HUES6 (cell line): ENCODE data around the gene ANKUB1.

Source experiments
- H3K27ac ChIP-seq: 2 replicates; pipeline ENCODE4 v1.7.0; 2013; ENCODE audit warnings: low read depth, mild to moderate bottlenecking, low read length, inconsistent platforms
- H3K27me3 ChIP-seq: 2 replicates; pipeline ENCODE4 v1.6.1; 2013; ENCODE audit warnings: low read length; ENCODE audit not compliant: control insufficient read depth, insufficient read depth
- H3K36me3 ChIP-seq: 2 replicates; pipeline ENCODE4 v1.6.1; 2013; ENCODE audit warnings: low read length; ENCODE audit not compliant: control insufficient read depth, insufficient read depth
- H3K4me1 ChIP-seq: 2 replicates; pipeline ENCODE4 v1.6.1; 2013; ENCODE audit warnings: low read length; ENCODE audit not compliant: control insufficient read depth, insufficient read depth
- H3K4me3 ChIP-seq: 2 replicates; pipeline ENCODE4 v1.5.1; 2013; ENCODE audit warnings: low read depth, low read length
- H3K9ac ChIP-seq: one replicate; pipeline ENCODE4 v1.6.1; 2013; ENCODE audit warnings: mild to moderate bottlenecking, low read length
- H3K9me3 ChIP-seq: 2 replicates; pipeline ENCODE4 v1.6.1; 2013; ENCODE audit warnings: low read depth, low read length; ENCODE audit not compliant: control insufficient read depth, insufficient read depth

Gene ANKUB1

GRCh38 chr3:149809699-149810098 is 17.3 kb upstream of the ANKUB1 start:
- Histone ChIP-seq H3K4me3 (no peak overlapping the region), H3K9me3 (no peaks in the 10 kb centered on the region), H3K27me3 (no peaks in the 10 kb centered on the region), H3K9ac (no peak overlapping the region), H3K27ac (no peak overlapping the region), H3K4me1 (peaks cover 12% of the 10 kb centered on the region), H3K36me3 (no peaks in the 10 kb centered on the region)

- no peak overlapping the region for H3K27ac ChIP-seq
- no peak overlapping the region for H3K4me3 ChIP-seq
- H3K36me3 ChIP-seq = no peaks in the 10 kb centered on the region
- peaks cover 5% of the 10 kb centered on the region; the same call in 1 of the 2 replicates for H3K4me1 ChIP-seq
- H3K9me3 ChIP-seq = no peaks in the 10 kb centered on the region
- H3K27me3 ChIP-seq = no peaks in the 10 kb centered on the region
- H3K9ac ChIP-seq = no peak overlapping the region
These were observed 16.0 kb upstream of the ANKUB1 start for GRCh38 chr3:149808209-149808829.

- Histone ChIP-seq H3K9me3 (no peaks in the 10 kb centered on the region; the same call in 1 of the 2 replicates), H3K4me3 (no peak overlapping the region), H3K27me3 (no peaks in the 10 kb centered on the region), H3K4me1 (no peaks in the 10 kb centered on the region), H3K9ac (no peak overlapping the region), H3K36me3 (no peaks in the 10 kb centered on the region), H3K27ac (no peak overlapping the region)
These were observed 13.9 kb upstream of the ANKUB1 start for GRCh38 chr3:149806171-149806778.

GRCh38 chr3:149801639-149802038 is 9.3 kb upstream of the ANKUB1 start:
- no peak overlapping the region for H3K4me3 ChIP-seq
- H3K36me3 ChIP-seq = no peaks in the 10 kb centered on the region
- no peaks in the 10 kb centered on the region for H3K4me1 ChIP-seq
- no peak overlapping the region for H3K27ac ChIP-seq
- no peaks in the 10 kb centered on the region; the same call in 1 of the 2 replicates for H3K9me3 ChIP-seq
- H3K9ac ChIP-seq = no peak overlapping the region
- no peaks in the 10 kb centered on the region for H3K27me3 ChIP-seq

GRCh38 chr3:149801195-149801594 is 8.8 kb upstream of the ANKUB1 start:
- no peak overlapping the region for H3K4me3 ChIP-seq
- H3K36me3 ChIP-seq = no peaks in the 10 kb centered on the region
- H3K9ac ChIP-seq = no peak overlapping the region
- no peaks in the 10 kb centered on the region for H3K4me1 ChIP-seq
- H3K9me3 ChIP-seq = no peaks in the 10 kb centered on the region; the same call in 1 of the 2 replicates
- H3K27ac ChIP-seq = no peak overlapping the region
- H3K27me3 ChIP-seq = no peaks in the 10 kb centered on the region

- Histone ChIP-seq H3K9me3 (no peaks in the 10 kb centered on the region; the same call in 1 of the 2 replicates), H3K4me1 (no peaks in the 10 kb centered on the region), H3K27me3 (no peaks in the 10 kb centered on the region), H3K9ac (no peak overlapping the region), H3K27ac (no peak overlapping the region), H3K36me3 (no peaks in the 10 kb centered on the region), H3K4me3 (no peak overlapping the region)
These were observed 8.3 kb upstream of the ANKUB1 start for GRCh38 chr3:149800693-149801092.

GRCh38 chr3:149796026-149796425 is 3.7 kb upstream of the ANKUB1 start:
- Histone ChIP-seq H3K4me1 (no peaks in the 10 kb centered on the region), H3K9ac (no peak overlapping the region), H3K27ac (no peak overlapping the region), H3K4me3 (no peak overlapping the region), H3K36me3 (no peaks in the 10 kb centered on the region), H3K9me3 (no peaks in the 10 kb centered on the region), H3K27me3 (no peaks in the 10 kb centered on the region)

GRCh38 chr3:149790698-149791097 is 1.7 kb downstream of the ANKUB1 start:
- H3K9ac ChIP-seq = no peak overlapping the region
- H3K27me3 ChIP-seq = no peaks in the 10 kb centered on the region
- H3K4me3 ChIP-seq = no peak overlapping the region
- H3K36me3 ChIP-seq = no peaks in the 10 kb centered on the region
- no peaks in the 10 kb centered on the region for H3K9me3 ChIP-seq
- H3K4me1 ChIP-seq = no peaks in the 10 kb centered on the region
- H3K27ac ChIP-seq = no peak overlapping the region

- H3K9ac ChIP-seq = no peak overlapping the region
- no peak overlapping the region for H3K27ac ChIP-seq
- H3K36me3 ChIP-seq = no peaks in the 10 kb centered on the region
- H3K27me3 ChIP-seq = no peaks in the 10 kb centered on the region
- no peaks in the 10 kb centered on the region for H3K9me3 ChIP-seq
- H3K4me1 ChIP-seq = no peaks in the 10 kb centered on the region
- H3K4me3 ChIP-seq = no peak overlapping the region
These were observed 2.1 kb downstream of the ANKUB1 start for GRCh38 chr3:149790268-149790667.

- Histone ChIP-seq H3K36me3 (no peaks in the 10 kb centered on the region), H3K4me1 (no peaks in the 10 kb centered on the region), H3K9me3 (no peaks in the 10 kb centered on the region), H3K9ac (no peak overlapping the region), H3K27me3 (no peaks in the 10 kb centered on the region), H3K27ac (no peak overlapping the region), H3K4me3 (no peak overlapping the region)
These were observed 8.2 kb downstream of the ANKUB1 start for GRCh38 chr3:149784064-149784704.

- H3K4me3 ChIP-seq = no peak overlapping the region
- no peak overlapping the region for H3K9ac ChIP-seq
- no peaks in the 10 kb centered on the region for H3K4me1 ChIP-seq
- H3K36me3 ChIP-seq = no peaks in the 10 kb centered on the region
- H3K9me3 ChIP-seq = no peaks in the 10 kb centered on the region
- no peak overlapping the region for H3K27ac ChIP-seq
- no peaks in the 10 kb centered on the region for H3K27me3 ChIP-seq
These were observed 8.8 kb downstream of the ANKUB1 start for GRCh38 chr3:149783576-149783975.
